ENCODE data around the gene USF3.

Gene USF3

GRCh38 chr3:113617726-113618125 is 78.7 kb downstream of the USF3 start:
- FAIRE-seq: no peak

GRCh38 chr3:113615976-113616375 is 80.5 kb downstream of the USF3 start:
- FAIRE-seq (no peak), DNase-seq (ENCODE audit: insufficient read length, low spot score) (no peak)
- TF ChIP-seq CTCF (IDR thresholded peaks at IDR 0.05; ENCODE audit: insufficient read depth, missing control alignments): no peak

More at GRCh38 chr3:113617726-113618125, 78.7 kb downstream of the USF3 start:
- no peak for DNase-seq (ENCODE audit: insufficient read length, low spot score)
- TF ChIP-seq CTCF (IDR thresholded peaks at IDR 0.05; ENCODE audit: insufficient read depth, missing control alignments): no peak

GRCh38 chr3:113614402-113614801 is 82.0 kb downstream of the USF3 start:
- DNase-seq (ENCODE audit: insufficient read length, low spot score) (no peak), FAIRE-seq (no peak)
- TF ChIP-seq CTCF (IDR thresholded peaks at IDR 0.05; ENCODE audit: insufficient read depth, missing control alignments): no peak

GRCh38 chr3:113607219-113607596 is 89.2 kb downstream of the USF3 start:
- DNase-seq (ENCODE audit: insufficient read length, low spot score) (no peak), FAIRE-seq (no peak)
- TF ChIP-seq CTCF (IDR thresholded peaks at IDR 0.05; ENCODE audit: insufficient read depth, missing control alignments): no peak

- DNase-seq (ENCODE audit: insufficient read length, low spot score) (no peak), FAIRE-seq (no peak)
- TF ChIP-seq CTCF (IDR thresholded peaks at IDR 0.05; ENCODE audit: insufficient read depth, missing control alignments): no peak
These were observed 89.8 kb downstream of the USF3 start for GRCh38 chr3:113606539-113607218.

- no peak for TF ChIP-seq CTCF (IDR thresholded peaks at IDR 0.05; ENCODE audit: insufficient read depth, missing control alignments)
- FAIRE-seq: no peak
- no peak for DNase-seq (ENCODE audit: insufficient read length, low spot score)
These were observed 93.6 kb downstream of the USF3 start for GRCh38 chr3:113602836-113603235.

GRCh38 chr3:113602256-113602655 is 94.2 kb downstream of the USF3 start:
- FAIRE-seq: no peak

More at GRCh38 chr3:113602256-113602655, 94.2 kb downstream of the USF3 start:
- no peak for DNase-seq (ENCODE audit: insufficient read length, low spot score)
- no peak for TF ChIP-seq CTCF (IDR thresholded peaks at IDR 0.05; ENCODE audit: insufficient read depth, missing control alignments)
